Panc1 (cell line): ENCODE results near the gene UBE2QL1. TPM values are rescaled to one million over a fixed set of nuclear protein-coding genes. Genes with fewer than 3 reads are reported as not detected.

ENCODE experiments used
- ATAC-seq: fragments of 200-7000 bp; cut with Tn5 transposase; 2 replicates; pipeline ENCODE4 v1.9.1; 2020; ENCODE audit warnings: mild to moderate bottlenecking, moderate library complexity
- BruUV-seq: library from RNA; stranded (reverse); fragments of 400-500 nt; replicated peaks from 2 replicates; lab custom pipeline; 2021; lab: Mats Ljungman, UMichigan
- CTCF ChIA-PET: fragments of 300-600 bp; sonication (Branson Sonifier 250); formaldehyde crosslinking; loops from one replicate; lab custom pipeline; 2022; ENCODE audit warnings: antibody characterized with exemption; lab: Charles Lee
- POLR2A ChIA-PET: fragments of 300-600 bp; sonication (Branson Sonifier 250); formaldehyde crosslinking; loops from one replicate; lab custom pipeline; 2022; ENCODE audit warnings: antibody characterized with exemption; lab: Charles Lee
- DNase-seq: peaks from one replicate; pipeline ENCODE4 v3.0.0-alpha.2; 2010; ENCODE audit warnings: low read depth, low spot score
- H3K27ac ChIP-seq: 2 replicates; pipeline ENCODE4 v1.5.1; 2011; ENCODE audit warnings: mild to moderate bottlenecking, low read length, inconsistent platforms
- H3K27me3 ChIP-seq: fragments of 200-500 bp; sonication (Bioruptor generic); 2 replicates; pipeline ENCODE4 v1.6.0; 2014; ENCODE audit warnings: low read length, inconsistent platforms; ENCODE audit not compliant: control insufficient read depth, insufficient read depth
- H3K36me3 ChIP-seq: fragments of 200-500 bp; sonication (Bioruptor generic); 2 replicates; pipeline ENCODE4 v1.5.1; 2014; ENCODE audit warnings: inconsistent platforms, mild to moderate bottlenecking, low read length, moderate library complexity; ENCODE audit not compliant: control insufficient read depth, insufficient read depth
- H3K4me1 ChIP-seq: 2 replicates; pipeline ENCODE4 v1.5.1; 2011; ENCODE audit warnings: inconsistent platforms, mild to moderate bottlenecking, low read length, moderate library complexity; ENCODE audit not compliant: control insufficient read depth, insufficient read depth
- H3K4me3 ChIP-seq, 2 experiments: 2 replicates each; pipeline ENCODE4 v1.5.1; 2011 to 2012; ENCODE audit warnings: low read depth in 2 of 2, low read length in 2 of 2, mild to moderate bottlenecking in 2 of 2, inconsistent platforms in 1 of 2, moderate library complexity in 1 of 2
- H3K9me3 ChIP-seq: fragments of 200-500 bp; sonication (Bioruptor generic); 2 replicates; pipeline ENCODE4 v1.5.1; 2014; ENCODE audit warnings: low read depth, mild to moderate bottlenecking, inconsistent platforms, low read length, moderate library complexity; ENCODE audit not compliant: control insufficient read depth, insufficient read depth
- POLR2AphosphoS5 ChIP-seq: IDR thresholded peaks from 2 replicates; pipeline ENCODE4 v1.6.1; 2012; ENCODE audit warnings: mild to moderate bottlenecking, low read depth, low read length, moderate library complexity
- SIN3A ChIP-seq: IDR thresholded peaks from 2 replicates; pipeline ENCODE4 v1.6.1; 2012; ENCODE audit warnings: low read depth, mild to moderate bottlenecking, low read length, moderate library complexity, borderline replicate concordance; ENCODE audit not compliant: insufficient read depth
- TCF7L2 ChIP-seq: IDR thresholded peaks from 2 replicates; pipeline ENCODE4 v1.6.1; 2011; ENCODE audit warnings: mild to moderate bottlenecking, low read depth, low read length, inconsistent platforms
- in situ Hi-C: cut with HindIII; loops from 2 replicates; pipeline ENCODE4 v1.10.0; 2016; ENCODE audit warnings: low sequenced_read_pairs, low pct_unique_long_range_greater_than_20kb
- intact Hi-C: fragments of 100-400 bp; cut with micrococcal nuclease; formaldehyde crosslinking; loops from one replicate; pipeline ENCODE4 v1.10.0; 2022; ENCODE audit not compliant: unreplicated experiment
- total RNA-seq: library from RNA; stranded (reverse); gene quantifications from one replicate; pipeline ENCODE4 v1.2.1, GENCODE V29; 2021; ENCODE audit not compliant: unreplicated experiment
- TF ChIP-seq, protein P1 (sequence below), 2 experiments: IDR thresholded peaks; 2 replicates each; pipeline ENCODE4 v1.6.1; 2011 to 2012; ENCODE audit warnings: low read depth in 2 of 2, control low read depth in 1 of 2, low read length in 1 of 2, mild to moderate bottlenecking in 1 of 2, moderate library complexity in 1 of 2; ENCODE audit not compliant: insufficient read depth in 1 of 2
- TF ChIP-seq, protein P2 (sequence below): fragments of 450-650 bp; IDR thresholded peaks from 2 replicates; pipeline ENCODE4 v1.5.1; 2017; ENCODE audit warnings: mild to moderate bottlenecking

The UBE2QL1 gene
- total RNA-seq, 1 experiment from 2014 or later: not detected

DNA sequence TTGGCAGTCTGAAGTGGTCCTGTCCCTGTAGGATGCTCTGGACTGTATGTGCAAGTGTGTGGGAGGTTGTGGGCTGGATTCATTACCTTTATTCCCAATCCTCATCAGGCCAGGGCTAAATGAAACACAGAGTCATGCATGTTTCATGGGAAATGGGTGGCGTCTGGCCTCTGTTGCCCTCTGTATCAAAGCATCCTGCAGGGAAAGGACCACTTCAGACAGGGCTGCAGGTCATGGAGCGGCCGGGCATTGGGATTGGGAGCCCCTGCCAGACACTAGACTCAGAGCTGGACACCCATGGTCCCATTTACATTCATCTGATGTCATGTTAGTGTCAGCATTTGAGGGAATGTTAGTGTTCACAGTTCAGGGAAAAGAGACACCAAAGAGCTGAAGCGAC, 53.8 kb downstream of the UBE2QL1 start:
- no peaks in the 10 kb centered on the region for H3K4me1 ChIP-seq

DNA sequence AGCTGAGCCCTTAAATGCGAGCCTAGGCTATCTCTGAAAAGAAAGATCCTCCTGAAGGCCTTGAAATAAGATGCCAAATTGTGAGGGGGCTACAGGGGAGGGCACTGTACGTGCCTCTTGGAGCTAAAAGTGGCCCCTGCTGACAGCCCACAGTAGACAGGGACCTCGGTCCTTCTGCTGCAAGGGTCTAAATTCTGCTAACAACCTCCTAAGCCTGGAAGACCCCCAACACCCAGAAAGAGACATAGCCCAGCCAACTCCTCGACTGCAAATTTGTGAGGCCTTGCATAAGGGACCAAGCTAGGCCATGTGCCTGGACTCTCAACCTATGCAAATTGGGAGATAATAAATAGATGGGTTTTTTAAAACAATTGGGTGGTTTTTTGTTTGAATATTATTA, 54.7 kb downstream of the UBE2QL1 start:
- in situ Hi-C loops (no loop called here), intact Hi-C loops (no loop called here)
- Histone ChIP-seq H3K4me3 (no peak overlapping the region), H3K27me3 (peaks cover 4% of the 10 kb centered on the region), H3K36me3 (no peaks in the 10 kb centered on the region), H3K9me3 (no peaks in the 10 kb centered on the region), H3K27ac (no peak overlapping the region), H3K4me1 (no peaks in the 10 kb centered on the region)
- ChIA-PET CTCF (no interaction called here), POLR2A (no interaction called here)
- BruUV-seq: no TSS peak
- ATAC-seq (no peak), DNase-seq (no peak)
- TF ChIP-seq, protein P1, sequence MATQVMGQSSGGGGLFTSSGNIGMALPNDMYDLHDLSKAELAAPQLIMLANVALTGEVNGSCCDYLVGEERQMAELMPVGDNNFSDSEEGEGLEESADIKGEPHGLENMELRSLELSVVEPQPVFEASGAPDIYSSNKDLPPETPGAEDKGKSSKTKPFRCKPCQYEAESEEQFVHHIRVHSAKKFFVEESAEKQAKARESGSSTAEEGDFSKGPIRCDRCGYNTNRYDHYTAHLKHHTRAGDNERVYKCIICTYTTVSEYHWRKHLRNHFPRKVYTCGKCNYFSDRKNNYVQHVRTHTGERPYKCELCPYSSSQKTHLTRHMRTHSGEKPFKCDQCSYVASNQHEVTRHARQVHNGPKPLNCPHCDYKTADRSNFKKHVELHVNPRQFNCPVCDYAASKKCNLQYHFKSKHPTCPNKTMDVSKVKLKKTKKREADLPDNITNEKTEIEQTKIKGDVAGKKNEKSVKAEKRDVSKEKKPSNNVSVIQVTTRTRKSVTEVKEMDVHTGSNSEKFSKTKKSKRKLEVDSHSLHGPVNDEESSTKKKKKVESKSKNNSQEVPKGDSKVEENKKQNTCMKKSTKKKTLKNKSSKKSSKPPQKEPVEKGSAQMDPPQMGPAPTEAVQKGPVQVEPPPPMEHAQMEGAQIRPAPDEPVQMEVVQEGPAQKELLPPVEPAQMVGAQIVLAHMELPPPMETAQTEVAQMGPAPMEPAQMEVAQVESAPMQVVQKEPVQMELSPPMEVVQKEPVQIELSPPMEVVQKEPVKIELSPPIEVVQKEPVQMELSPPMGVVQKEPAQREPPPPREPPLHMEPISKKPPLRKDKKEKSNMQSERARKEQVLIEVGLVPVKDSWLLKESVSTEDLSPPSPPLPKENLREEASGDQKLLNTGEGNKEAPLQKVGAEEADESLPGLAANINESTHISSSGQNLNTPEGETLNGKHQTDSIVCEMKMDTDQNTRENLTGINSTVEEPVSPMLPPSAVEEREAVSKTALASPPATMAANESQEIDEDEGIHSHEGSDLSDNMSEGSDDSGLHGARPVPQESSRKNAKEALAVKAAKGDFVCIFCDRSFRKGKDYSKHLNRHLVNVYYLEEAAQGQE (IDR thresholded peaks at IDR 0.05; ENCODE audit: insufficient read depth in 1 of 2, low read depth in 2 of 2, low read length in 1 of 2): no peak
- no peak for TF ChIP-seq POLR2AphosphoS5
- TF ChIP-seq, protein P2, sequence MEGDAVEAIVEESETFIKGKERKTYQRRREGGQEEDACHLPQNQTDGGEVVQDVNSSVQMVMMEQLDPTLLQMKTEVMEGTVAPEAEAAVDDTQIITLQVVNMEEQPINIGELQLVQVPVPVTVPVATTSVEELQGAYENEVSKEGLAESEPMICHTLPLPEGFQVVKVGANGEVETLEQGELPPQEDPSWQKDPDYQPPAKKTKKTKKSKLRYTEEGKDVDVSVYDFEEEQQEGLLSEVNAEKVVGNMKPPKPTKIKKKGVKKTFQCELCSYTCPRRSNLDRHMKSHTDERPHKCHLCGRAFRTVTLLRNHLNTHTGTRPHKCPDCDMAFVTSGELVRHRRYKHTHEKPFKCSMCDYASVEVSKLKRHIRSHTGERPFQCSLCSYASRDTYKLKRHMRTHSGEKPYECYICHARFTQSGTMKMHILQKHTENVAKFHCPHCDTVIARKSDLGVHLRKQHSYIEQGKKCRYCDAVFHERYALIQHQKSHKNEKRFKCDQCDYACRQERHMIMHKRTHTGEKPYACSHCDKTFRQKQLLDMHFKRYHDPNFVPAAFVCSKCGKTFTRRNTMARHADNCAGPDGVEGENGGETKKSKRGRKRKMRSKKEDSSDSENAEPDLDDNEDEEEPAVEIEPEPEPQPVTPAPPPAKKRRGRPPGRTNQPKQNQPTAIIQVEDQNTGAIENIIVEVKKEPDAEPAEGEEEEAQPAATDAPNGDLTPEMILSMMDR: no peak
- no peak for TF ChIP-seq SIN3A
- no peak for TF ChIP-seq TCF7L2

More for the DNA sequence above, 53.8 kb downstream of the UBE2QL1 start:
- Histone ChIP-seq H3K27ac (no peak overlapping the region), H3K36me3 (no peaks in the 10 kb centered on the region), H3K4me3 (no peak overlapping the region), H3K27me3 (peaks cover 4% of the 10 kb centered on the region), H3K9me3 (no peaks in the 10 kb centered on the region)
- ChIA-PET POLR2A (no interaction called here), CTCF (no interaction called here)
- TF ChIP-seq TCF7L2 (no peak), SIN3A (no peak), POLR2AphosphoS5 (no peak)
- TF ChIP-seq, protein P2: no peak
- TF ChIP-seq, protein P1 (IDR thresholded peaks at IDR 0.05; ENCODE audit: insufficient read depth in 1 of 2, low read depth in 2 of 2, low read length in 1 of 2): no peak
- DNase-seq (no peak), ATAC-seq (no peak)
- intact Hi-C loops: no loop called here
- BruUV-seq: no TSS peak
- in situ Hi-C loops: no loop called here
